Activated CD8-positive, alpha-beta T cell treated with anti-CD3 and anti-CD28 coated beads for 36 hours (primary cell): ENCODE measurements around the gene OSBP. TPM values are rescaled to one million over a fixed set of nuclear protein-coding genes. Genes with fewer than 3 reads are reported as not detected.
"Not testable (repeated sequence)": the region's sequence is repeated elsewhere in the genome, so short reads cannot be mapped to it uniquely, and the experiment has no call there.

Source experiments
- ATAC-seq: fragments of 200-7000 bp; cut with Tn5 transposase; one replicate; pipeline ENCODE4 v1.10.0; 2021; ENCODE audit warnings: mild to moderate bottlenecking, moderate library complexity
- CTCF ChIA-PET: fragments of 350-600 bp; sonication (Branson Sonifier 250); formaldehyde crosslinking; loops from one replicate; lab custom pipeline; 2021; ENCODE audit warnings: antibody characterized with exemption; lab: Charles Lee
- POLR2A ChIA-PET: fragments of 350-600 bp; sonication (Branson Sonifier 250); formaldehyde crosslinking; loops from one replicate; lab custom pipeline; 2021; ENCODE audit warnings: antibody characterized with exemption; lab: Charles Lee
- DNase-seq: peaks from one replicate; pipeline ENCODE4 v3.0.0-alpha.2; 2020
- H3K27ac Mint-ChIP-seq: one replicate; pipeline ENCODE4 v1.8.0; 2021; ENCODE audit warnings: mild to moderate bottlenecking, mixed read lengths
- H3K27me3 Mint-ChIP-seq: one replicate; pipeline ENCODE4 v1.8.0; 2021; ENCODE audit warnings: mixed read lengths
- H3K36me3 Mint-ChIP-seq: one replicate; pipeline ENCODE4 v1.8.0; 2021; ENCODE audit warnings: low read depth, mixed read lengths
- H3K4me1 Mint-ChIP-seq: one replicate; pipeline ENCODE4 v1.8.0; 2021; ENCODE audit warnings: low read depth, mixed read lengths
- H3K4me3 Mint-ChIP-seq: one replicate; pipeline ENCODE4 v1.8.0; 2021; ENCODE audit warnings: mild to moderate bottlenecking, moderate library complexity, mixed read lengths
- H3K9me3 Mint-ChIP-seq: one replicate; pipeline ENCODE4 v1.8.0; 2021; ENCODE audit warnings: mixed read lengths
- CTCF ChIP-seq: fragments of 200-600 bp; IDR thresholded peaks from one replicate; pipeline ENCODE4 v1.8.0; 2022; ENCODE audit warnings: antibody characterized with exemption, mild to moderate bottlenecking
- intact Hi-C: fragments of 100-400 bp; cut with micrococcal nuclease; formaldehyde crosslinking; loops from one replicate; pipeline ENCODE4 v1.10.0; 2022
- total RNA-seq, 2 experiments: library from RNA; stranded (reverse); gene quantifications; one replicate each; pipeline ENCODE4 v1.2.3, GENCODE V29; 2021

The OSBP gene
- total RNA-seq, 2 experiments from 2014 or later: 38.1 to 41.0 TPM

GRCh38 chr11:59629996-59630395 is 14.4 kb upstream of the OSBP start:
- H3K4me3 Mint-ChIP-seq: no peak overlapping the region
- TF ChIP-seq CTCF: no peak
- POLR2A ChIA-PET: interaction anchor here (1.0 kb wide), 1 partner anchor 14 kb away, joined by 3 read pairs; no protein-coding TSS in a partner anchor
- ATAC-seq (no peak), DNase-seq (no peak)
- no peaks in the 10 kb centered on the region for H3K9me3 Mint-ChIP-seq
- intact Hi-C loops: no loop called here
- CTCF ChIA-PET: interaction anchor here (0.6 kb wide), 1 partner anchor 11 kb away, joined by 3 read pairs; no protein-coding TSS in a partner anchor
- peaks cover 19% of the 10 kb centered on the region for H3K36me3 Mint-ChIP-seq
- no peaks in the 10 kb centered on the region for H3K4me1 Mint-ChIP-seq
- H3K27me3 Mint-ChIP-seq: no peaks in the 10 kb centered on the region
- H3K27ac Mint-ChIP-seq: no peak overlapping the region

GRCh38 chr11:59626969-59627368 is 11.4 kb upstream of the OSBP start:
- intact Hi-C loops, DNase-seq, H3K4me1 Mint-ChIP-seq, H3K27ac Mint-ChIP-seq, POLR2A ChIA-PET, H3K4me3 Mint-ChIP-seq, CTCF ChIA-PET, H3K9me3 Mint-ChIP-seq, H3K27me3 Mint-ChIP-seq, ATAC-seq: not testable (repeated sequence)
- peaks cover 17% of the 10 kb centered on the region for H3K36me3 Mint-ChIP-seq

- Mint-ChIP-seq H3K4me1 (no peaks in the 10 kb centered on the region), H3K27me3 (no peaks in the 10 kb centered on the region), H3K27ac (no peak overlapping the region), H3K9me3 (no peaks in the 10 kb centered on the region), H3K4me3 (no peak overlapping the region), H3K36me3 (peaks cover 11% of the 10 kb centered on the region)
- CTCF ChIA-PET: no interaction called here
- DNase-seq (no peak), ATAC-seq (no peak)
- POLR2A ChIA-PET: no interaction called here
- intact Hi-C loops: no loop called here
- no peak for TF ChIP-seq CTCF
These were observed 10.1 kb upstream of the OSBP start for GRCh38 chr11:59625703-59626102.

- ATAC-seq: no peak
- Mint-ChIP-seq H3K27ac (peak overlapping the region; percentile 8), H3K4me1 (peaks cover 18% of the 10 kb centered on the region), H3K27me3 (no peaks in the 10 kb centered on the region), H3K36me3 (peaks cover 14% of the 10 kb centered on the region), H3K9me3 (no peaks in the 10 kb centered on the region), H3K4me3 (no peak overlapping the region)
- ChIA-PET POLR2A (interaction anchor here (3.7 kb wide), 1 partner anchor 51 kb away, joined by 16 read pairs; the partner anchor contains the start of gene PATL1), CTCF (interaction anchor here (0.9 to 1.5 kb wide), 2 partner anchors 51 to 80 kb away, joined by 4 to 5 read pairs; partner anchors contain the start of gene PATL1)
- no peak for TF ChIP-seq CTCF
- DNase-seq: no peak
- intact Hi-C loops: no loop called here
These were observed 2.3 kb upstream of the OSBP start for GRCh38 chr11:59617876-59618275.

- ChIA-PET CTCF (interaction anchor here (0.7 to 1.2 kb wide), 3 partner anchors 12 to 194 kb away, joined by 3 to 4 read pairs (median 3); partner anchors contain the start of gene MRPL16), POLR2A (interaction anchor here (0.6 to 3.7 kb wide), 9 partner anchors 14 to 81 kb away, joined by 3 to 16 read pairs (median 4); partner anchors contain the start of gene PATL1)
- ATAC-seq (no peak), DNase-seq (no peak)
- intact Hi-C loops: loop anchor here (1.0 kb wide), 1 partner anchor 53 kb away; the partner anchor contains the start of gene PATL1
- Mint-ChIP-seq H3K4me1 (peaks cover 30% of the 10 kb centered on the region), H3K27ac (peak overlapping the region; percentile 96), H3K27me3 (no peaks in the 10 kb centered on the region), H3K4me3 (peak overlapping the region; percentile 96), H3K36me3 (peaks cover 20% of the 10 kb centered on the region), H3K9me3 (no peaks in the 10 kb centered on the region)
- TF ChIP-seq CTCF: no peak
These were observed 915 bp upstream of the OSBP start for GRCh38 chr11:59616396-59616982.
